HUES64 (cell line): ENCODE data around the gene BRD9. TPM values are rescaled to one million over a fixed set of nuclear protein-coding genes. Genes with fewer than 3 reads are reported as not detected.
A peak's percentile ranks its signal among the peaks of the same experiment; 100 is the strongest.
"Not testable (repeated sequence)": the region's sequence is repeated elsewhere in the genome, so short reads cannot be mapped to it uniquely, and the experiment has no call there.

Source experiments
- H3K27ac ChIP-seq: 2 replicates; pipeline ENCODE4 v1.7.0; 2013; ENCODE audit warnings: low read depth, low read length, inconsistent platforms
- H3K27me3 ChIP-seq: 2 replicates; pipeline ENCODE4 v1.6.1; 2013; ENCODE audit warnings: mild to moderate bottlenecking, low read length; ENCODE audit not compliant: insufficient read depth
- H3K36me3 ChIP-seq: 2 replicates; pipeline ENCODE4 v1.6.1; 2013; ENCODE audit warnings: mild to moderate bottlenecking, low read length; ENCODE audit not compliant: insufficient read depth
- H3K4me1 ChIP-seq: 2 replicates; pipeline ENCODE4 v1.6.1; 2013; ENCODE audit warnings: mild to moderate bottlenecking, low read length, moderate library complexity; ENCODE audit not compliant: insufficient read depth
- H3K4me3 ChIP-seq: 2 replicates; pipeline ENCODE4 v1.5.1; 2013; ENCODE audit warnings: mild to moderate bottlenecking, low read length, moderate library complexity
- H3K9ac ChIP-seq: 2 replicates; pipeline ENCODE4 v1.6.1; 2013; ENCODE audit warnings: mild to moderate bottlenecking, low read depth, low read length
- H3K9me3 ChIP-seq: 2 replicates; pipeline ENCODE4 v1.6.1; 2013; ENCODE audit warnings: low read depth, low read length; ENCODE audit not compliant: insufficient read depth
- WGBS: fragments of 150-250, 120-280 bp; methylation state at CpG from one replicate; pipeline ENCODE4 v1.1.7; 2013; ENCODE audit warnings: missing lambda C conversion rate; 5-methylcytosine and 5-hydroxymethylcytosine counted together
- polyA plus RNA-seq, 2 experiments: library from polyadenylated mRNA; stranded (reverse); fragments of 50-300 nt; gene quantifications; one replicate each; pipeline ENCODE4 v1.2.3, GENCODE V29; 2013

The BRD9 gene
- 32.3 TPM for polyA plus RNA-seq (2013, experiment 1 of 2)
- polyA plus RNA-seq (2013, experiment 2 of 2): 34.2 TPM

DNA sequence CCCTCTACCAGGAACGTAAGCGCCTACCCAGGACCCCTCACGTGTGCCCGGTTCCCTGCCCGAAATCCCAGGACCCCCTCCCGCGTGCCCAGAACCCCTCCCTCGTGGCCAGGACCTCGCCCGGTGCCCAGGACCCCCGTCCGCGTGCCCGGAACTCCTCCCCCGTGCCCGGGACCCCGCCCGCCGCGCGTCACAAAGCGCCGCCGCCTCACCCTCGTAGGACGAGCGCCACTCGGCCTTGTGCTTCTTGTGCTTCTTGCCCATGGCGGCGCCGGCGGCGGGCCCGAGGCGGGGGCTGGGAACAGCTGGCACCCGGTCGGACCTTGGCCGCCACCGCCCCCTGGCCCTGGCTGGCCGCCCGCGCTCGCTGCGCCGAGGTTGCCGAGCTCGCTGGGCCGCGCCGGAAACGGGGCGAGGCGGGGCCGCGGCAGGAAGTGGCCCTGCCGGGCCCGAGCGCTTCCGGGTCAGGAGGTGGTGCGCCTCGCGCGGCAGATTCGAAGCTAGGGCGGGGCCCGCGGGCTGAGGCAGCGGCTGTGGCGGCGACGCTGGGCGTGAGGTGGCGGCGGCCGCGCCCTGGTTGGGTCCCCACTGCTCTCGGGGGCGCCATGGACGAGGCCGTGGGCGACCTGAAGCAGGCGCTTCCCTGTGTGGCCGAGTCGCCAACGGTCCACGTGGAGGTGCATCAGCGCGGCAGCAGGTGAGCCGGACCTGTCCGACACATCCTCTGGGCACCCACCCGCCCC, at the start of gene BRD9, which contains the start of gene TRIP13:
Gene BRD9, minus strand, starts transcription at position 408 of the 743 bp plus-strand sequence. Its CDS starts 144 bp downstream, at position 264.
Gene TRIP13, plus strand, starts transcription at position 491 of the 743 bp plus-strand sequence. Its CDS starts 115 bp downstream, at position 606.
- under 1% methylated on average over 91 of the region's 91 CpGs for WGBS
- Histone ChIP-seq H3K27me3 (no peaks in the 10 kb centered on the region), H3K9ac (peak within 1 kb of the TSS; percentile 97), H3K9me3 (no peaks in the 10 kb centered on the region), H3K4me3 (peak within 1 kb of the TSS; percentile 84), H3K36me3 (peaks cover 74% of the 10 kb centered on the region), H3K4me1 (peaks cover 10% of the 10 kb centered on the region; the same call in 1 of the 2 replicates), H3K27ac (peak within 1 kb of the TSS; percentile 92)

DNA sequence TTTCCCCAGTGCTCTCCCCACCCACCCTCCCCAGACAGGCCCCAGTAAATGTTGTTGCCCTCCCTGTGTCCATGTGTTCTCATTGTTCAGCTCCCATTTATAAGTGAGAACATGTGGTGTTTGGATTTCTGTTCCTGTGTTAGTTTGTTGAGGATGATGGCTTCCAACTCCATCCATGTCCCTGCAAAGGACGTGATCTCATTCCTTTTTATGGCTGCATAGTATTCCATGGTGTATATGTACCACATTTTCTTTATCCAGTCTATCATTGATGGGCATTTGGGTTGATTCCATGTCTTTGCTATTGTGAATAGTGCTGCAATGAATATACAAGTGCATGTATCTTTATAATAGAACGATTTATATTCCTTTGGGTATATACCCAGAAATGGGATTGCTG, 48.1 kb upstream of the BRD9 start:
- not testable (repeated sequence) for H3K9me3 ChIP-seq, H3K36me3 ChIP-seq, H3K9ac ChIP-seq, H3K27me3 ChIP-seq, H3K27ac ChIP-seq, H3K4me1 ChIP-seq, H3K4me3 ChIP-seq
- 100% methylated on average over 1 of the region's 2 CpGs for WGBS

DNA sequence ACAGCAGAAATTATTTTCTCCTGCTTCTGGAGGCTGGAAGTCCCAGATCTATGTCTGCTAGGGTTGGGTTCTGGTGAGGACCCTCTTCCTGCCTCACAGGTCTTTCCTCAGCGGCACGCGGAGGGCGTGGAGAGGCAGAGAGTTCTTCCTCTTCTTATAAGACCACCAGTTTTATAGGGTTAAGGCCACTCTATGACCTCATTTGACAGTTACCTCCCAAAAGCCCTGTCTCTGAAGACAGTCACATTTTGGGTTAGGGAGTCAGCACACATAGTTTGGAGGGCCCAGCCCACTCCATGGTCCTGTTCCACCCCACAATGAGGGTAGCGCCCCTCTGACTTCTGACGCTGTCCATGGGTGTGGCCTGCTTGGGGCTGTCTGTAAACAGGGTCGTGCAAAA, 46.8 kb upstream of the BRD9 start:
- Histone ChIP-seq H3K36me3 (no peaks in the 10 kb centered on the region), H3K9ac (no peak overlapping the region), H3K4me1 (no peaks in the 10 kb centered on the region), H3K9me3 (no peaks in the 10 kb centered on the region), H3K27ac (no peak overlapping the region), H3K4me3 (no peak overlapping the region), H3K27me3 (no peaks in the 10 kb centered on the region)
- 89% methylated on average over 7 of the region's 7 CpGs for WGBS

DNA sequence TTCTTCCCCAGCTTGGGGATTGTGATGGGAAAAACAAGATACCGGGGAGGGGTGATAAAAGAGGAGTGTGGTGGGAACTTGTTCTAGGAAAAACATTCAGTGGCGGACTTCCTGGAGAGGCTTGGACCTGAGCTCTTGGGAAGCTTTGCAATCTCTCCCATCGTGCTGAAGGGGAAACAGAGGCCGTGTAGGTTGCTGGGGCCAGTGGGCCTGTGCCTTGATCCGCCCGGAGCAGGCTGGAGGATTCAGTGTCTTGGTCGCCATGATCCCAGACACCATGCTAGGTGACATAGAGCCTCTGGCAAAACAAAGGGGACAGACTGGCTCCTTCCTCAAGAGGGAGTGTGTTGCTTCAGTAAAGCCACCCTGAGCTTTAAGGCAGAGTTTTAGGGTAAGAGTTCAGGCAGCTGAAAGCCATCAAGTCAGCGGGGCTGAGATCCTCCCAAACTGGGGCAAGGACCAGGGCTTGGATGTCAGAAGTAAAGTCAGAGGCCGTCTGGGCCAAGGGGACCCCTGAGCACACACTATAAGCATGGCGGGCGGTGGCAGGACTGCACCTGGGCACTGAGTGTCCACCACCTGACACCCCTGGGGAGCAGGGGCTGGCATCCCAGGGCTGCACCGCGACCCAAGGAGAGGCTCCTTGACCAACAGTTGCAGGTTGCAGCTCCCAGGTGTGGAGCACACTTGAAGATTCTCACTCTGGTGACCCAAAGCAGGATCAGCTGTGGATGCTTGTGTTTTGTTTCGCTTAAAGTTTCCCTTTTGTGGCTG, 44.7 kb upstream of the BRD9 start:
- no peaks in the 10 kb centered on the region for H3K27me3 ChIP-seq
- H3K27ac ChIP-seq: no peak overlapping the region
- H3K36me3 ChIP-seq: no peaks in the 10 kb centered on the region
- H3K4me1 ChIP-seq: no peaks in the 10 kb centered on the region
- WGBS: 91% methylated on average over 14 of the region's 14 CpGs
- no peaks in the 10 kb centered on the region for H3K9me3 ChIP-seq
- no peak overlapping the region for H3K4me3 ChIP-seq
- H3K9ac ChIP-seq: no peak overlapping the region

DNA sequence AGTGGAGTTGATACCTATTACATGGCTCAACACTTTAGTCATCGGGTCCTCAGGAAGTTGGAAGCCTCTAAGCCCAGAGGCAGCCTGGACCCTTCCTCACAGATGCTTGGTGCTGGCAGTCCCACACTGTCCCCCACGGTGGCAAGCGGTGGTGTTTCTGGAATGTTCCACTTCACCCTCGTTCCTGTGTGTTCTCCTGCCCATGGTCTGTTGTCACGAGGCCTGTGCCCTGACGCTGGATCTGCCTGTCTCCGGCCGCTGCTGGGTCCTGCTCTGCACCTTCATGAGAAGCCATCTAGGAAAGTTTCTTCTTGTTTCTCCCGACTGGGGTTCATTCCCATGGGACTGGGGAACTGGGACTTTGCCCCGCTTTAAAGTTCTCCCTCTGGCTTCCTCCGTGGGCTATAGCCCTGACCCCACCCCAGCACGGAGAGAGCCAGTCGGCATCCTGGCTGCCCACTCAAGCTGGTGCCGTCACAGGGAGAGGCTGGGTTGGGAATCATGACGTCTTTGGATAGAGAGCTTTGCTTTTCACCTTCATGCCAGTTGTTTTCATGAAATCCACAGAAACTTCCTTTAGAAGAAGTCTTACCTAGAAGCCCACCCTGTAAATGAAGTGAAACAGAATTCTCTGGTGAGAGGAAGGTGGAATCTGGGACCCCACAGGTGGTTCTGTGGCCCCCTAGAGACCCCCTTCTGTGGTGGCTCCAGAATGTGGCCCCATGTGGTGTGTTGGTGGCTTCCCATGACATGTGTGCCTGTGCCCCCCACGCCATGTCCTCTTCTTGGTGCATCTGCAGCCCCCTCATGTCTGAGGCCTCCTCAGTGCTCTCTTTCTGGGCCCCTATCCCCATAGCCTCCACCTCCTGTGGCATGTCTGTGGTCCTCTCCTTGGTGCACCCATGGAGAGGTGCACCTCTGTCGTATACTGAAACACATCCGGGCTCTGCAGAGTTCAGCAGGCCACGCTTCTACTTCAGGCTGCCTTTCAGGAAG, 43.8 kb upstream of the BRD9 start:
- Histone ChIP-seq H3K9me3 (no peaks in the 10 kb centered on the region), H3K4me1 (no peaks in the 10 kb centered on the region), H3K4me3 (no peak overlapping the region), H3K27me3 (no peaks in the 10 kb centered on the region), H3K36me3 (no peaks in the 10 kb centered on the region), H3K9ac (no peak overlapping the region), H3K27ac (no peak overlapping the region)
- WGBS: 92% methylated on average over 19 of the region's 19 CpGs

DNA sequence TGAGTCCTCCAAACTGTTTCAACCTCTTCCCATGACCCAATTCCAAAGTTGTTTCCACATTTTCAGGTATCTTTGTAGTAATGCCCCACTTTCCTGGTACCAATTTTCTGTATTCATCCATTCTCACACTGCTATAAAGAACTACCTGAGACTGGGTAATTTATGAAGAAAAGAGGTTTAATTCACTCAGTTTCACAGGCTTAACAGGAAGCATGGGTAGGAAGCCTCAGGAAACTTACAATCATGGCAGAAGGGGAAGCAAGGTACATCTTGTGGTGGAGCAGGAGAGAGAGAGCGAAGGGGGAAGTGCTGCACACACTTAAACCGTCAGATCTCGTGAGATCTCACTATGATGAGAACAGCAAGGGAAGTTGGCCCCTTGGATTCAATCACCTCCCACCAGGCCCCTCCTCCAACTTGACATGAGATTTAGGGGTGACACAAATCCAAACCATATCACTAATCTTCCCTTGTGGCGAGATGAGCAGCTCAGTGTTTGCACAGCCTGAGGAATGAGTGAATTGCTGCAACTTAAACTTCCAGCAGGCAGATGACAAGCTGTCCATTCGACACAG, 43.0 kb upstream of the BRD9 start:
- Histone ChIP-seq H3K4me1 (no peaks in the 10 kb centered on the region), H3K9ac (no peak overlapping the region), H3K9me3 (no peaks in the 10 kb centered on the region), H3K36me3 (no peaks in the 10 kb centered on the region), H3K27me3 (no peaks in the 10 kb centered on the region), H3K27ac (no peak overlapping the region), H3K4me3 (no peak overlapping the region)
- WGBS: 95% methylated on average over 5 of the region's 5 CpGs

DNA sequence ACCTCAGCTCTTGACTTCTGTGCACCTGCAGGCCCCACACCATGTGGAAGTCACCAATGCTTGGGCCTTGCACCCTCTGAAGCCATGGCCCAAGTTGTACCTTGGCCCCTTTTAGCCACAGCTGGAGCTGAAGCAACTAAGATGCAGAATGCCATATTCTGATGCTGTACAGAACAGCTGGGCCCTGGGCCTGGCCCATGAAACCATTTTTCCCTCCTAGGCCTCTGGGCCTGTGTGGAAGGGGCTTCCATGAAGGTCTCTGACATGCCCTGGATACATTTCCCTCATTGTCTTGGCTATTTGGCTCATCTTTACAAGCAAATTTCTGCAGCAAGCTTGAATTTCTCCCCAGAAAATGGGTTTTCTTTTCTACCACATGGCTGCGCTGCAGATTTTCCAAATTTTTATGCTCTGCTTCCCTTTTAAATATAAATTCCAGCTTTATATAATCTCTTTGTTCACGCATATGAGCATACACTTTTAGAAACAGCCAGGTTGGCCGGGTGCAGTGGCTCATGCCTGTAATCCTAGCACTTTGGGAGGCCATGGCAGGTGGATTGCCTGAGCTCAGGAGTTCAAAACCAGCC, 41.9 kb upstream of the BRD9 start:
- H3K4me1 ChIP-seq, H3K36me3 ChIP-seq, H3K9ac ChIP-seq, H3K27me3 ChIP-seq, H3K4me3 ChIP-seq, H3K27ac ChIP-seq, H3K9me3 ChIP-seq: not testable (repeated sequence)
- WGBS: 94% methylated on average over 3 of the region's 3 CpGs

DNA sequence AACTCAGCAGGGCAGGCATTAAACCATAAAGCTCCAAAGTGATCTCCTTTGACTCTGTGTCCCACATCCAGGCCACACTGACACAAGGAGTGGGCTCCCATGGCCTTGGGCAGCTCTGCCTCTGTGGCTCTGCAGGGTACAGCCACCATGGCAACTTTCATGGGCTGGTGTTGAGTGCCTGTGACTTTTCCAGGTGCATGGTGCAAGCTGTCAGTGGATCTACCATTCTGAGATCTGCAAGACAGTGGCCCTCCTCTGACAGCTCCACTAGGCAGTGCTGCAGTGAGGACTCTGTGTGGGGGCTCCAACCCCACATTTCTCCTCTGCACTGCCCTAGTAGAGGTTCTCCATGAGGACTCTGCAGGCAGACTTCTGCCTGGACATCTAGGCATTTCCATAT, 41.4 kb upstream of the BRD9 start:
- not testable (repeated sequence) for H3K27me3 ChIP-seq, H3K9ac ChIP-seq, H3K36me3 ChIP-seq, H3K9me3 ChIP-seq, H3K27ac ChIP-seq, H3K4me1 ChIP-seq, H3K4me3 ChIP-seq

DNA sequence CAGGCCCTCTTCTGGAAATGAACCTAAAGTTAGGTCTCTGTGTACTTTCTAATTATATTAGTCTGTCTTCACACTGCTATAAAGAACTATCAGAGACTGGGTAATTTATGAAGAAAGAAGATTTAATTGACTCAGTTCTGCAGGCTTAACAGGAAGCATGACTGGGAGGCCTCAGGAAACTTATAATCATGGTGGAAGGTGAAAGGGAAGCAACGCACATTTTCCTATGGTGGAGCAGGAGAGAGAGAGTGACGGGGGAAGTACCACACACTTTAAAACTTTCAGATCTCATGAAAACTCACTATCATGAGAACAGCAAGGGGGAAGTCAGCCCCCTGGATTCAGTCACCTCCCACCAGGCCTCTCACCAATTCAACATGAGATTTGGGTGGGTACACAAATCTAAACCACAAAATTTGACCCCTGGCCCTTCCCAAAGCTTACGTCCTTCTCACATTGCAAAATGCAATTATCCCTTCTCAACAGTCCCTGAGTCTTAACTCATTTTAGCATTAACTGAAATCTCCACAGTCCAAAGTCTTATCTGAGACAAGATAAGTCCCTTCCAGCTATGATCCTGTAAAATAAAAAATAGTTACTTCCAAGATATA, 40.8 kb upstream of the BRD9 start:
- H3K36me3 ChIP-seq: no peaks in the 10 kb centered on the region
- no peak overlapping the region for H3K27ac ChIP-seq
- no peak overlapping the region for H3K4me3 ChIP-seq
- no peaks in the 10 kb centered on the region for H3K9me3 ChIP-seq
- WGBS: 92% methylated on average over 2 of the region's 3 CpGs
- H3K27me3 ChIP-seq: no peaks in the 10 kb centered on the region
- no peak overlapping the region for H3K9ac ChIP-seq
- H3K4me1 ChIP-seq: no peaks in the 10 kb centered on the region

DNA sequence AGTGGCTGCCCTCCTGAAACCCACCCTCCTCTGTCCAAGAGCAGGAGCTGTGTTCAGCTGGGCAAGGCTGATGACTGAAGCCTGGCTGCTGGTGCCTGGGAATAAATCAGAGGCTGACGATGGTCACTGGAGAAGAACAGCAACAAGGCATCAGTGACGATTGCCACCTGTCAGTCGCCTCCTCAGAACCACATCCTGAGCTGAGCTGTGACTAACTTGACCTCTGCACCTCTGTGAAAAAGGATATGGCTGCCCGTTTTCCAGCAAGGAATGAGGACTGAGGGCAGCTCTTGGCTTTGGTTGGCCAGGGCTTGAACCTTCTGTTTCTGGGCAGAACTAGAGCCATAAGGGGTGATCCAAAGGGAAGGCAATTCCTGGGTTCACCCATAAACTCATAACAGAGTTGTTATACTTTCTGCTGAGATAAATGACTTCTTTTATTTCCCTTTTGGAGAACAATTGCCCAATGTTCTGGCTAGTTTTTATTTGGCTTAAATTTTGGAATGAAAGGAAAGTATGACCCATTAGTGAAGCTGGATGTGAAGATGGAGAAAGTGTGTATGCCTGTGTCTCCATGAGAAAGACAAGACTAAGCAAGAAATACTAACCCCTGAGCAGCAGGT, 40.1 kb upstream of the BRD9 start:
- Histone ChIP-seq H3K4me3 (no peak overlapping the region), H3K36me3 (no peaks in the 10 kb centered on the region), H3K27me3 (no peaks in the 10 kb centered on the region), H3K27ac (no peak overlapping the region), H3K9ac (no peak overlapping the region), H3K9me3 (no peaks in the 10 kb centered on the region), H3K4me1 (no peaks in the 10 kb centered on the region)
- WGBS: 88% methylated on average over 4 of the region's 4 CpGs
